Left lung (tissue), 10 donors: ENCODE measurements around the gene SLAIN1. TPM values are rescaled to one million over a fixed set of nuclear protein-coding genes. Genes with fewer than 3 reads are reported as not detected.

ENCODE experiments used
- ATAC-seq: fragments of 200-7000 bp; cut with Tn5 transposase; one replicate; pipeline ENCODE4 v1.9.1; 2020; ENCODE audit warnings: moderate library complexity
- DNase-seq, 4 donors: peaks; one replicate each; pipeline ENCODE4 v3.0.0-alpha.2; 2013 to 2020
- H3K27ac ChIP-seq, 2 donors: fragments of 200-600 bp; sonication (generic) in 1 of 2; one replicate each; pipeline versions ENCODE4 v1.5.0 to v1.8.0; 2020 to 2021
- H3K27me3 ChIP-seq, 2 donors: fragments of 200-600 bp; sonication (generic) in 1 of 2; one replicate each; pipeline versions ENCODE4 v1.5.0 to v1.8.0; 2020 to 2021
- H3K36me3 ChIP-seq, 2 donors: fragments of 200-600 bp; sonication (generic) in 1 of 2; one replicate each; pipeline versions ENCODE4 v1.5.0 to v1.8.0; 2020 to 2021
- H3K4me1 ChIP-seq, 2 donors: fragments of 200-600 bp; one replicate each; pipeline ENCODE4 v1.8.0; 2021
- H3K4me3 ChIP-seq, 2 donors: fragments of 200-600 bp; sonication (generic) in 1 of 2; one replicate each; pipeline versions ENCODE4 v1.5.0 to v1.8.0; 2020 to 2021; ENCODE audit warnings: mild to moderate bottlenecking in 1 of 2
- H3K9me3 ChIP-seq, 2 donors: fragments of 200-600 bp; sonication (generic) in 1 of 2; one replicate each; pipeline versions ENCODE4 v1.5.0 to v1.8.0; 2020 to 2021
- intact Hi-C, 2 donors: fragments of 100-400 bp; cut with DNase I; formaldehyde crosslinking; loops; one replicate each; pipeline versions ENCODE4 v1.11.2 to v1.14.2; 2022
- polyA plus RNA-seq, 6 donors: library from polyadenylated mRNA; unstranded; fragments of 120-200 nt; gene quantifications; one replicate each; pipeline ENCODE4 v1.2.1, GENCODE V29; 2013; ENCODE audit not compliant: insufficient read length in 6 of 6
- total RNA-seq, 2 donors: library from RNA; stranded (reverse); fragmentation: NEBNext Ultra II Directional; extraction: Animal tissue kit (Norgen Biotek cat#: 25700); gene quantifications; one replicate each; pipeline ENCODE4 v1.2.1, GENCODE V29; 2021
- TF ChIP-seq, protein P1 (sequence below), 2 donors: fragments of 200-600 bp; sonication (generic) in 1 of 2; IDR thresholded peaks; one replicate each; pipeline versions ENCODE4 v1.5.0 to v1.8.0; 2021; ENCODE audit warnings: antibody characterized with exemption in 2 of 2
- donor health status: DM: no; HTN: yes; CAD: no.
- donor health status: DM: no; HTN: no; CAD: no.

The SLAIN1 gene
- total and polyA plus RNA-seq, 8 donors = 12.8 to 27.9 (median 26.3) TPM

DNA sequence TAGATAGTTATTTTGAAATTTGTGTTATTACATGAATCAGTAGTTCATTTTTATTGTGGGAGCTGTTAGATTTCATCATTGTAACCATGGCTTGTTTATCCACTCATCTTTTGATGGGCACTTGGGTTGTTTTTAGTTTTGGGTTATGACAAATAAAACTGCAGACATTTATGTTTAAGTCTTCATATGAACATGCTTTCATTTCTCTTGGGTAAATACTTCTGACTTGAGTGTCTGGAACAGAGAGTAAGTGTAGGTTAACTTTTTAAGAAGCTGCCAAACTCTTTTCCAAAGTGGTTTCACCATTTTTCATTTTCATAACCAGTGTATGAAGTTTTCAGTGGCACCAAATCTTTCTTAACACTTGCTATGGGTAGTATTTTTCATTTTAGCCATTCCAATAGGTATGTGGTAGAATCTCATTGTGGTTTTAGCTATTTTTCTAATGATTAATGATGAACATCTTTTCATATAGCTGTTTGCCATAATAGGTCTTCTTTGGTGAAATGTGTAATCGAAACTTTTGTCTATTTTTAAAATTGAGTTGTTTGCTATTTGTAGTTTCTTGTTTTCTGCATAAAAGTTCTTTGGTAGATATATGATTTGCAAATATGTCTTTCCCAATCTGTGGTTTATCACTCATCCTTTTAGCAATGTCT is 17.9 kb downstream of the SLAIN1 start:
- Histone ChIP-seq H3K27me3 (no peaks in the 10 kb centered on the region), H3K4me1 (peaks cover 0 to 3% of the 10 kb centered on the region in 2 donors), H3K36me3 (peaks cover 0 to 2% of the 10 kb centered on the region in 2 donors), H3K27ac (no peak overlapping the region), H3K4me3 (no peak overlapping the region), H3K9me3 (peaks cover 0 to 3% of the 10 kb centered on the region in 2 donors)
- TF ChIP-seq, protein P1, sequence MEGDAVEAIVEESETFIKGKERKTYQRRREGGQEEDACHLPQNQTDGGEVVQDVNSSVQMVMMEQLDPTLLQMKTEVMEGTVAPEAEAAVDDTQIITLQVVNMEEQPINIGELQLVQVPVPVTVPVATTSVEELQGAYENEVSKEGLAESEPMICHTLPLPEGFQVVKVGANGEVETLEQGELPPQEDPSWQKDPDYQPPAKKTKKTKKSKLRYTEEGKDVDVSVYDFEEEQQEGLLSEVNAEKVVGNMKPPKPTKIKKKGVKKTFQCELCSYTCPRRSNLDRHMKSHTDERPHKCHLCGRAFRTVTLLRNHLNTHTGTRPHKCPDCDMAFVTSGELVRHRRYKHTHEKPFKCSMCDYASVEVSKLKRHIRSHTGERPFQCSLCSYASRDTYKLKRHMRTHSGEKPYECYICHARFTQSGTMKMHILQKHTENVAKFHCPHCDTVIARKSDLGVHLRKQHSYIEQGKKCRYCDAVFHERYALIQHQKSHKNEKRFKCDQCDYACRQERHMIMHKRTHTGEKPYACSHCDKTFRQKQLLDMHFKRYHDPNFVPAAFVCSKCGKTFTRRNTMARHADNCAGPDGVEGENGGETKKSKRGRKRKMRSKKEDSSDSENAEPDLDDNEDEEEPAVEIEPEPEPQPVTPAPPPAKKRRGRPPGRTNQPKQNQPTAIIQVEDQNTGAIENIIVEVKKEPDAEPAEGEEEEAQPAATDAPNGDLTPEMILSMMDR (IDR thresholded peaks at IDR 0.05) = no peak
- intact Hi-C loops = no loop called here
- DNase-seq = no peak
- peak; percentile 68 for ATAC-seq

DNA sequence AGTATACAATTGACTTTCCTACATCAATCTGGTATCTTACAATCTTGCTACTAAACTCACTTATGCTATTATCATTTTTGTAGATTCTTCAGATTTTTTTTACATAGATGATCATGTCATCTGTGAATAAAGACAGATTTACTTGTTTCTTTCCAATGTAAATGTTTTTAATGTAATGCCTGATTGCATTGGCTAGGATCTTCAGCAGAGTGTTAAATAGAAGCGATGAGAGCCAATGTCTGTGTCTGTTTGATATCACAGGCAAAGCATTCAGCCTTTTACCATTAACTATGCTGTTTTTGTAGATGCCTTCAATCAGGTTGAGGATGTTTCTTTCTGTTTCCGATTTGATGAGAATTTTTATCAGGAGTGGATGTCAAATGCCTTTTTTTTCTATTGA is 19.2 kb downstream of the SLAIN1 start:
- DNase-seq = no peak
- Histone ChIP-seq H3K4me1 (peaks cover 0 to 3% of the 10 kb centered on the region in 2 donors), H3K27ac (no peak overlapping the region), H3K4me3 (no peak overlapping the region), H3K36me3 (peaks cover 0 to 9% of the 10 kb centered on the region in 2 donors), H3K9me3 (peaks cover 0 to 3% of the 10 kb centered on the region in 2 donors), H3K27me3 (no peaks in the 10 kb centered on the region)
- intact Hi-C loops = no loop called here
- ATAC-seq = no peak
- TF ChIP-seq, protein P1 (IDR thresholded peaks at IDR 0.05) = no peak

DNA sequence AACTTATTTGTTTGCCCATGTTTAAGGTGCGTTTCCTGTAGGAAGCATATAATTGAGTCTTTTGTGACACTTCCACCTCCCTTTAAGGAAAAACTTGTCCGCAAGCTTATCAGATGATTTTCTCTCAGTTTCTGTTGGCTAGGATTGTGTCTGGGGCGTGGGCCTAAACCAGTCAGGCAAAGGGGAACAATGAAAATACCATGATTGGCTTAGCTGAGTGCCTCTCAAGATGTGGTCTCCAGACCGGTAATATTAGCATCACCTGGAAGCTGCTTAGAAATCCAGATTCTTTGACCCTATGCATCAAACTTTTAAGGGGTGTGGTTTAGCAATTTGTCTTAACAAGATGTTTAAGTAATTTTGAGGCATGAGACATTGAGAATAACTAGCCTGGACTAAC is 20.0 kb downstream of the SLAIN1 start:
- intact Hi-C loops = no loop called here
- Histone ChIP-seq H3K27me3 (no peaks in the 10 kb centered on the region), H3K4me1 (peaks cover 0 to 3% of the 10 kb centered on the region in 2 donors), H3K9me3 (no peaks in the 10 kb centered on the region), H3K36me3 (peaks cover 0 to 9% of the 10 kb centered on the region in 2 donors), H3K4me3 (no peak overlapping the region), H3K27ac (no peak overlapping the region)
- no peak for DNase-seq
- no peak for ATAC-seq
- TF ChIP-seq, protein P1 (IDR thresholded peaks at IDR 0.05) = no peak

DNA sequence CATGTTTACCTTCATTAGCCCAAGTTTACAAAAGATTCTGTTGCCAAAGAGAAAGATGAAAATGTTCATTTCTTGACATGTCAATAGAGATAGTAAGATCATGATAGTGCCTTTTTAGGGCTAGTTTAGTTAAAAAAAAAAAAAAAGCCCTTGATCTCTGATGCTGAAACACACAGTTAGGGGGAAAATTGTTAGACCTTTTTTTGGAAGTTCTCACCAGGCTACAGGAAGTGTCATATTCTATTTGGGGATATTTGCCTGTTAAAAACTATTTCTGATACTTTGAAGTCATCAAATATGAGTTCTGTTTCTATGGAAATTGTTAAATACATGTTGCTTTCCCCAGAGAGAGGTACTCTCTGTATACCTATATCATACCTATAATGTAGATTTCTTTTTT is 21.6 kb downstream of the SLAIN1 start:
- Histone ChIP-seq H3K27ac (no peak overlapping the region), H3K27me3 (no peaks in the 10 kb centered on the region), H3K4me3 (no peak overlapping the region), H3K4me1 (peaks cover 0 to 3% of the 10 kb centered on the region in 2 donors), H3K36me3 (peaks cover 0 to 14% of the 10 kb centered on the region in 2 donors), H3K9me3 (no peaks in the 10 kb centered on the region)
- ATAC-seq (no peak), DNase-seq (no peak)
- intact Hi-C loops = no loop called here
- TF ChIP-seq, protein P1 (IDR thresholded peaks at IDR 0.05) = no peak

DNA sequence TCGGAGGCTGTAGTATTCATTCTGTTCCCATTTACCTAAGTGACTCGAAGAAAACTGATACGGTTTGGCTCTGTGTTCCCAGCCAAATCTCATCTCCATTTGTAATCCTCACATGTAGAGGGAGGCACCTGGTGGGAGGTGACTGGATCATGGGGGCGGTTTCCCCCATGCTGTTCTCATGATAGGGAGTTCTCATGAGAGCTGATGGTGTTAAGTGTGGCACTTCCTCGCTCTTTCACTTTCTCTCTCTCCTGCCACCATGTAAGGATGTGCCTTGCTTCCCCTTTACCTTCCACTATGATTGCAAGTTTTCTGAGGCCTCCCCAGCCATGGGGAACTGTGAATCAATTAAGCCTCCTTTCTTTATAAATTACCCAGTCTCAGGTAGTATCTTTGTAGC is 23.5 kb downstream of the SLAIN1 start:
- no peak for ATAC-seq
- Histone ChIP-seq H3K36me3 (peaks cover 0 to 14% of the 10 kb centered on the region in 2 donors), H3K9me3 (no peaks in the 10 kb centered on the region), H3K4me3 (no peak overlapping the region), H3K27me3 (no peaks in the 10 kb centered on the region), H3K27ac (no peak overlapping the region), H3K4me1 (peaks cover 0 to 3% of the 10 kb centered on the region in 2 donors)
- TF ChIP-seq, protein P1 (IDR thresholded peaks at IDR 0.05) = no peak
- DNase-seq = no peak
- intact Hi-C loops = no loop called here
